ENCODE measurements around the gene KIN. TPM values are rescaled to one million over a fixed set of nuclear protein-coding genes. Genes with fewer than 3 reads are reported as not detected.
A peak's percentile ranks its signal among the peaks of the same experiment; 100 is the strongest.
"Not testable (repeated sequence)": the region's sequence is repeated elsewhere in the genome, so short reads cannot be mapped to it uniquely, and the experiment has no call there.

KIN gene
- total RNA-seq, result 10 to 100 TPM in 1 of 2 donors, 1 to 10 TPM in 1; 8.7 to 11.1 TPM
- long read RNA-seq, donor 1, full-length matches to known transcripts, result 1 of 4 reads
- long read RNA-seq, donor 1, partial matches to known transcripts, result 3 of 4 reads
- long read RNA-seq, donor 1, other reads (novel, unspliced or antisense), result 0 of 4 reads
- long read RNA-seq, donor 2, full-length matches to known transcripts, result 4 of 14 reads
- long read RNA-seq, donor 2, partial matches to known transcripts, result 7 of 14 reads
- long read RNA-seq, donor 2, other reads (novel, unspliced or antisense), result 3 of 14 reads

GRCh38 chr10:7787857-7788638, at the start of gene KIN, which contains the start of gene ATP5F1C:
Gene KIN (minus strand): TSS chr10:7787993. CDS start chr10:7787933, 60 bp downstream.
Gene ATP5F1C (plus strand): TSS chr10:7788177. CDS start chr10:7788208, 31 bp downstream.
- intact Hi-C loops (cut with DNase I), result no loop called here
- DNase-seq (ENCODE audit: low spot score), result peak; percentile 99

GRCh38 chr10:7836571-7836970, 48.8 kb upstream of the KIN start:
- no peak for DNase-seq (ENCODE audit: low spot score)
- intact Hi-C loops (cut with DNase I), result no loop called here

GRCh38 chr10:7834262-7834661, 46.5 kb upstream of the KIN start:
- no peak for DNase-seq (ENCODE audit: low spot score)
- intact Hi-C loops (cut with DNase I), result no loop called here

- intact Hi-C loops (cut with DNase I), result no loop called here
- DNase-seq (ENCODE audit: low spot score), result no peak
Measured at GRCh38 chr10:7833210-7833609, 45.4 kb upstream of the KIN start.

- intact Hi-C loops (cut with DNase I), result no loop called here
- DNase-seq (ENCODE audit: low spot score), result no peak
Measured at GRCh38 chr10:7832060-7832459, 44.3 kb upstream of the KIN start.

GRCh38 chr10:7829289-7829834, 41.6 kb upstream of the KIN start:
- DNase-seq (ENCODE audit: low spot score), result no peak
- intact Hi-C loops (cut with DNase I), result no loop called here

GRCh38 chr10:7826971-7827370, 39.2 kb upstream of the KIN start:
- DNase-seq (ENCODE audit: low spot score), result no peak
- intact Hi-C loops (cut with DNase I), result no loop called here

GRCh38 chr10:7824251-7824650, 36.5 kb upstream of the KIN start:
- intact Hi-C loops (cut with DNase I), result no loop called here
- DNase-seq (ENCODE audit: low spot score), result no peak

GRCh38 chr10:7819121-7819460, 31.3 kb upstream of the KIN start:
- intact Hi-C loops (cut with DNase I), result no loop called here
- peak; percentile 75 for DNase-seq (ENCODE audit: low spot score)

- intact Hi-C loops (cut with DNase I), result no loop called here
- DNase-seq (ENCODE audit: low spot score), result peak; percentile 98
Measured at GRCh38 chr10:7818295-7819120, 30.7 kb upstream of the KIN start, which contains the start of gene TAF3. Gene TAF3 (plus strand): TSS chr10:7818505. CDS start chr10:7818710, 205 bp downstream.

GRCh38 chr10:7817984-7818294, 30.1 kb upstream of the KIN start:
- no peak for DNase-seq (ENCODE audit: low spot score)
- intact Hi-C loops (cut with DNase I), result no loop called here

- intact Hi-C loops (cut with DNase I), result no loop called here
- peak; percentile 54 for DNase-seq (ENCODE audit: low spot score)
Measured at GRCh38 chr10:7817576-7817975, 29.8 kb upstream of the KIN start.

GRCh38 chr10:7813481-7813880, 25.7 kb upstream of the KIN start:
- intact Hi-C loops (cut with DNase I), result no loop called here
- peak; percentile 38 for DNase-seq (ENCODE audit: low spot score)

GRCh38 chr10:7811743-7812142, 23.9 kb upstream of the KIN start:
- intact Hi-C loops (cut with DNase I), result not testable (repeated sequence)
- DNase-seq (ENCODE audit: low spot score), result peak; percentile 40

GRCh38 chr10:7811000-7811399, 23.2 kb upstream of the KIN start:
- DNase-seq (ENCODE audit: low spot score), result no peak
- intact Hi-C loops (cut with DNase I), result no loop called here

- DNase-seq (ENCODE audit: low spot score), result peak; percentile 17
- intact Hi-C loops (cut with DNase I), result no loop called here
Measured at GRCh38 chr10:7810443-7810842, 22.6 kb upstream of the KIN start.

- intact Hi-C loops (cut with DNase I), result no loop called here
- DNase-seq (ENCODE audit: low spot score), result no peak
Measured at GRCh38 chr10:7808686-7809267, 21.0 kb upstream of the KIN start.

GRCh38 chr10:7804741-7805140, 16.9 kb upstream of the KIN start:
- no peak for DNase-seq (ENCODE audit: low spot score)
- intact Hi-C loops (cut with DNase I), result no loop called here

- no peak for DNase-seq (ENCODE audit: low spot score)
- intact Hi-C loops (cut with DNase I), result no loop called here
Measured at GRCh38 chr10:7804216-7804615, 16.4 kb upstream of the KIN start.

- intact Hi-C loops (cut with DNase I), result no loop called here
- no peak for DNase-seq (ENCODE audit: low spot score)
Measured at GRCh38 chr10:7802606-7803005, 14.8 kb upstream of the KIN start.
